Common myeloid progenitor, CD34-positive (primary cell): Measurements from ENCODE around the gene ACTMAP.

Experiments
- CTCF ChIA-PET: fragments of 350-600 bp; sonication (Branson Sonifier 250); formaldehyde crosslinking; loops from one replicate; lab custom pipeline; 2021; ENCODE audit warnings: antibody characterized with exemption; lab: Charles Lee
- POLR2A ChIA-PET: fragments of 350-600 bp; sonication (Branson Sonifier 250); formaldehyde crosslinking; loops from one replicate; lab custom pipeline; 2021; ENCODE audit warnings: antibody characterized with exemption; lab: Charles Lee
- DNase-seq, 3 donors: peaks; one replicate each; pipeline versions ENCODE4 v3.0.0 to v3.0.0-alpha.2; 2013
- H3K27ac ChIP-seq, 2 experiments: 1 replicate in 1 of 2; 2 replicates in 1 of 2; pipeline ENCODE4 v1.7.0; 2013; ENCODE audit warnings: inconsistent platforms in 2 of 2, low read length in 2 of 2, mild to moderate bottlenecking in 2 of 2, low read depth in 1 of 2, moderate library complexity in 1 of 2; ENCODE audit not compliant: severe bottlenecking in 2 of 2, insufficient read depth in 1 of 2, poor library complexity in 1 of 2
- H3K27me3 ChIP-seq, 5 experiments: replicated peaks in 2 of 5; 1 replicate in 3 of 5; 2 replicates in 2 of 5; pipeline versions ENCODE4 v1.6.1 to v1.7.0; 2013; ENCODE audit warnings: low read length in 4 of 5, mild to moderate bottlenecking in 2 of 5, moderate library complexity in 2 of 5, inconsistent platforms in 1 of 5; ENCODE audit not compliant: insufficient read depth in 5 of 5, control insufficient read depth in 4 of 5
- H3K36me3 ChIP-seq, 4 experiments: 1 replicate in 2 of 4; 2 replicates in 2 of 4; pipeline versions ENCODE4 v1.6.1 to v1.7.0; 2013; ENCODE audit warnings: low read length in 3 of 4, control low read depth in 1 of 4, mild to moderate bottlenecking in 1 of 4; ENCODE audit not compliant: control insufficient read depth in 4 of 4, insufficient read depth in 4 of 4
- H3K4me1 ChIP-seq, 4 experiments: 1 replicate in 3 of 4; 2 replicates in 1 of 4; pipeline versions ENCODE4 v1.6.1 to v1.7.1; 2013; ENCODE audit warnings: low read length in 3 of 4, mild to moderate bottlenecking in 3 of 4, control low read depth in 1 of 4, inconsistent platforms in 1 of 4, moderate library complexity in 1 of 4; ENCODE audit not compliant: control insufficient read depth in 4 of 4, insufficient read depth in 4 of 4; ENCODE audit errors: control extremely low read depth in 1 of 4
- H3K4me3 ChIP-seq, 7 experiments: 1 replicate in 4 of 7; 2 replicates in 3 of 7; pipeline versions ENCODE4 v1.5.1 to v1.7.0; 2013; ENCODE audit warnings: mild to moderate bottlenecking in 7 of 7, low read length in 6 of 7, moderate library complexity in 6 of 7, inconsistent platforms in 2 of 7, low read depth in 2 of 7, control low read depth in 1 of 7; ENCODE audit not compliant: insufficient read depth in 4 of 7, control insufficient read depth in 1 of 7; ENCODE audit errors: extremely low read depth in 1 of 7
- H3K9me3 ChIP-seq, 5 experiments: 1 replicate in 4 of 5; 2 replicates in 1 of 5; pipeline versions ENCODE4 v1.6.1 to v1.7.1; 2013; ENCODE audit warnings: low read length in 4 of 5, mild to moderate bottlenecking in 2 of 5, inconsistent platforms in 1 of 5, low read depth in 1 of 5, moderate library complexity in 1 of 5; ENCODE audit not compliant: control insufficient read depth in 4 of 5, insufficient read depth in 2 of 5; ENCODE audit errors: control extremely low read depth in 1 of 5
- WGBS: methylation state at CpG from one replicate; pipeline ENCODE4 v1.1.5; 2013; ENCODE audit not compliant: insufficient coverage; 5-methylcytosine and 5-hydroxymethylcytosine counted together

The ACTMAP gene

DNA sequence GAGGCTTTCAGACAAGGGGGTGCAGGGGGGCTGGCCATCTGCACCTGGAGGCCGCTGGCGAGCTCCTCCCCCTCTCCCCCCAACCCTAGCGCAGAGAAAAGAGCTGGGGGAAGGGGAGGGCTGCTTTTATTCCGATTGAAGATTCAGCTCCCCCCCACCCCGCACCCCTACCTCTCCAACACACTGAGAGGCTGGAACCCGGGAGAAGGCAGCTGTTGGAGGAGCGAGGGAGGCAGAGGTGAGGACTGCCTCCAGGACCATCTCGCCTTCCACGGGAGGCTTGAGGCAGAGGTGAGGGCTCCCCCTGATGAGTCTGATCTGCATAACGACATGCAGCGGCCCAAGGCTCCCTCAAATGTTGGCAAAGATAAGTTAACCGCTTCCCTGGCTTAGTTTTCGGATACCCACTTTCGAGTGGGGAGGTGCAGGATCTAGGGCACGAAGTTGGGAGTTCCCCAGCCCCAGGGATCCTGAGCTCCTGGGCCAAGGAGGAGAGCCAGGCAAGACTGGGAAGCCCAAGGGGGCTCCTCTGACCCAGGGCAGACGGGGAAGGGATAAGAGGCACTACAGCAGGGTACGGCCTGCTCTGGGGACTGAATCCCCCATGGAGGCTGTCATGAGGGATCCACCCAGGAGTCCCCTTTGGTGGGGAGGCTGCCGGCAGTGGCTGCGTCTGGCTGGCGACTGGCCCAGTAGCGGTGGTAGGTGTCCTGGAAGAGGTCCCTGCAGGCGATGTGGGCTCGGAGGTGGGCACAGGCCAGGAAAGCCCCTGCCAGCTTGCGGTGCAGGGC, 58.7 kb downstream of the ACTMAP start:
- Histone ChIP-seq H3K27ac (peak overlapping the region in 1 of 2 experiments; percentile 79), H3K9me3 (no peaks in the 10 kb centered on the region), H3K36me3 (peaks cover 0 to 35% (median 22%) of the 10 kb centered on the region in 4 experiments), H3K27me3 (no peaks in the 10 kb centered on the region), H3K4me3 (peak overlapping the region in 4 of 7 experiments; percentile 60 to 72 (median 66)), H3K4me1 (peaks cover 0 to 28% (median 23%) of the 10 kb centered on the region in 4 experiments)
- peak; percentile 30 to 66 (median 53) for DNase-seq
- POLR2A ChIA-PET: interaction anchor here (0.8 to 1.8 kb wide), 3 partner anchors 16 to 87 kb away, joined by 3 to 8 read pairs (median 6); partner anchors contain the start of gene RAB4B
- 69% methylated on average over 15 of the region's 24 CpGs for WGBS
- CTCF ChIA-PET: interaction anchor here (1.2 kb wide), 2 partner anchors 27 to 59 kb away, joined by 3 to 4 read pairs; partner anchors contain the start of genes ACTMAP and SNRPA
